HEK293 (cell line): ENCODE results near the gene GAS5.

Experiments
- CTCF ChIA-PET: fragments of 350-600 bp; formaldehyde crosslinking; extraction: SDS; loops from one replicate; lab custom pipeline; 2021; ENCODE audit warnings: antibody characterized with exemption; lab: Yijun Ruan, JAX
- POLR2A ChIA-PET: fragments of 300-600 bp; formaldehyde crosslinking; extraction: SDS; loops from one replicate; lab custom pipeline; 2020; ENCODE audit warnings: antibody characterized with exemption, inconsistent platforms; lab: Yijun Ruan, JAX
- H3K27ac ChIP-seq: fragments of 200-500 bp; sonication (Bioruptor generic); 2 replicates; pipeline ENCODE4 v1.5.1; 2014; ENCODE audit warnings: low read depth, low read length, control low read depth, inconsistent platforms; ENCODE audit errors: extremely low read depth
- H3K36me3 ChIP-seq, 2 experiments: fragments of 200-500 bp in 1 of 2; sonication (Bioruptor generic) in 1 of 2; 1 replicate in 1 of 2; 2 replicates in 1 of 2; pipeline ENCODE4 v1.5.1; 2014 to 2017; ENCODE audit warnings: inconsistent platforms in 2 of 2, low read length in 2 of 2; ENCODE audit not compliant: control insufficient read depth in 2 of 2, insufficient read depth in 1 of 2
- H3K4me1 ChIP-seq: fragments of 200-500 bp; sonication (Bioruptor generic); 2 replicates; pipeline ENCODE4 v1.5.1; 2014; ENCODE audit warnings: mild to moderate bottlenecking, low read length, inconsistent platforms; ENCODE audit not compliant: control insufficient read depth, insufficient read depth
- H3K4me3 ChIP-seq: 2 replicates; pipeline ENCODE4 v1.5.1; 2011; ENCODE audit warnings: low read depth, mild to moderate bottlenecking, control low read depth, low read length, moderate library complexity
- H3K9me3 ChIP-seq: fragments of 200-500 bp; sonication (Bioruptor generic); 2 replicates; pipeline ENCODE4 v1.5.1; 2014; ENCODE audit warnings: low read depth, low read length, inconsistent platforms; ENCODE audit not compliant: control insufficient read depth, insufficient read depth
- GLI4 ChIP-seq: fragments of 450-650 bp; formaldehyde crosslinking; IDR thresholded peaks from 2 replicates; pipeline ENCODE4 v1.5.1; 2016; ENCODE audit warnings: missing biosample characterization, missing genetic modification characterization
- HOXD13 ChIP-seq: sonication (generic); formaldehyde crosslinking; IDR thresholded peaks from 2 replicates; pipeline ENCODE4 v1.8.0; 2022; ENCODE audit warnings: missing genetic modification reagents, borderline replicate concordance
- KLF10 ChIP-seq: fragments of 450-650 bp; IDR thresholded peaks from 2 replicates; pipeline ENCODE4 v1.5.1; 2018; ENCODE audit warnings: missing biosample characterization, mild to moderate bottlenecking, missing genetic modification characterization
- KLF8 ChIP-seq: fragments of 450-650 bp; formaldehyde crosslinking; IDR thresholded peaks from 2 replicates; pipeline ENCODE4 v1.5.1; 2016; ENCODE audit warnings: missing biosample characterization, missing genetic modification characterization
- MEIS1 ChIP-seq: sonication (generic); formaldehyde crosslinking; IDR thresholded peaks from 2 replicates; pipeline ENCODE4 v1.8.1; 2022; ENCODE audit warnings: missing genetic modification reagents, mild to moderate bottlenecking, borderline replicate concordance
- PRDM4 ChIP-seq: fragments of 450-650 bp; formaldehyde crosslinking; IDR thresholded peaks from 2 replicates; pipeline ENCODE4 v1.5.1; 2017; ENCODE audit warnings: missing biosample characterization, missing genetic modification characterization
- SCRT1 ChIP-seq: fragments of 450-650 bp; formaldehyde crosslinking; IDR thresholded peaks from 2 replicates; pipeline ENCODE4 v1.5.1; 2016; ENCODE audit warnings: missing biosample characterization, missing genetic modification characterization, borderline replicate concordance
- ZBTB20 ChIP-seq: fragments of 450-650 bp; formaldehyde crosslinking; IDR thresholded peaks from 2 replicates; pipeline ENCODE4 v1.5.1; 2016; ENCODE audit warnings: missing biosample characterization, missing genetic modification characterization
- ZFP37 ChIP-seq: fragments of 450-650 bp; formaldehyde crosslinking; IDR thresholded peaks from 2 replicates; pipeline ENCODE4 v1.5.1; 2016; ENCODE audit warnings: missing biosample characterization, missing genetic modification characterization
- ZFP41 ChIP-seq: fragments of 450-650 bp; formaldehyde crosslinking; IDR thresholded peaks from 2 replicates; pipeline ENCODE4 v1.5.1; 2016; ENCODE audit warnings: missing biosample characterization, missing genetic modification characterization, borderline replicate concordance
- ZFP69B ChIP-seq: fragments of 450-650 bp; formaldehyde crosslinking; IDR thresholded peaks from 2 replicates; pipeline ENCODE4 v1.5.1; 2016; ENCODE audit warnings: missing biosample characterization, missing genetic modification characterization
- ZIC2 ChIP-seq: fragments of 450-650 bp; formaldehyde crosslinking; IDR thresholded peaks from 2 replicates; pipeline ENCODE4 v1.5.1; 2016; ENCODE audit warnings: missing biosample characterization, missing genetic modification characterization
- ZNF112 ChIP-seq: fragments of 450-650 bp; formaldehyde crosslinking; IDR thresholded peaks from 2 replicates; pipeline ENCODE4 v1.5.0; 2017; ENCODE audit warnings: missing biosample characterization, missing genetic modification characterization
- ZNF18 ChIP-seq: fragments of 450-650 bp; formaldehyde crosslinking; IDR thresholded peaks from 2 replicates; pipeline ENCODE4 v1.5.1; 2016; ENCODE audit warnings: missing biosample characterization, missing genetic modification characterization
- ZNF292 ChIP-seq: fragments of 450-650 bp; formaldehyde crosslinking; IDR thresholded peaks from 2 replicates; pipeline ENCODE4 v1.5.1; 2016; ENCODE audit warnings: low read depth, missing biosample characterization, missing genetic modification characterization, borderline replicate concordance
- ZNF302 ChIP-seq: fragments of 450-650 bp; formaldehyde crosslinking; IDR thresholded peaks from 2 replicates; pipeline ENCODE4 v1.5.1; 2016; ENCODE audit warnings: missing biosample characterization, missing genetic modification characterization, low read depth
- ZNF416 ChIP-seq: fragments of 450-650 bp; formaldehyde crosslinking; IDR thresholded peaks from 2 replicates; pipeline ENCODE4 v1.5.1; 2016; ENCODE audit warnings: missing biosample characterization, missing genetic modification characterization
- ZNF426 ChIP-seq: fragments of 450-650 bp; formaldehyde crosslinking; IDR thresholded peaks from 2 replicates; pipeline ENCODE4 v1.5.1; 2017; ENCODE audit warnings: missing biosample characterization, missing genetic modification characterization, mild to moderate bottlenecking, inconsistent platforms, moderate library complexity
- ZNF488 ChIP-seq: fragments of 450-650 bp; formaldehyde crosslinking; IDR thresholded peaks from 2 replicates; pipeline ENCODE4 v1.5.1; 2016; ENCODE audit warnings: missing biosample characterization, missing genetic modification characterization
- ZNF518A ChIP-seq: fragments of 450-650 bp; formaldehyde crosslinking; conservative IDR thresholded peaks from 2 replicates; pipeline ENCODE4 v1.5.1; 2016; ENCODE audit warnings: low read depth, missing biosample characterization, missing genetic modification characterization
- ZNF639 ChIP-seq: fragments of 450-650 bp; formaldehyde crosslinking; IDR thresholded peaks from 2 replicates; pipeline ENCODE4 v1.5.1; 2016; ENCODE audit warnings: missing biosample characterization, missing genetic modification characterization
- ZNF654 ChIP-seq: fragments of 450-650 bp; formaldehyde crosslinking; IDR thresholded peaks from 2 replicates; pipeline ENCODE4 v1.5.1; 2016; ENCODE audit warnings: low read depth, missing biosample characterization, missing genetic modification characterization
- ZNF670 ChIP-seq: fragments of 450-650 bp; formaldehyde crosslinking; IDR thresholded peaks from 2 replicates; pipeline ENCODE4 v1.5.1; 2016; ENCODE audit warnings: missing biosample characterization, missing genetic modification characterization, low read depth
- ZNF677 ChIP-seq: fragments of 450-650 bp; IDR thresholded peaks from 2 replicates; pipeline ENCODE4 v1.5.0; 2018; ENCODE audit warnings: missing biosample characterization, mild to moderate bottlenecking, missing genetic modification characterization, moderate library complexity
- ZNF843 ChIP-seq: fragments of 450-650 bp; formaldehyde crosslinking; IDR thresholded peaks from 2 replicates; pipeline ENCODE4 v1.5.1; 2016; ENCODE audit warnings: missing biosample characterization, missing genetic modification characterization
- ZSCAN16 ChIP-seq: fragments of 450-650 bp; formaldehyde crosslinking; IDR thresholded peaks from 2 replicates; pipeline ENCODE4 v1.5.1; 2016; ENCODE audit warnings: missing biosample characterization, missing genetic modification characterization
- ZXDB ChIP-seq: fragments of 450-650 bp; formaldehyde crosslinking; IDR thresholded peaks from 2 replicates; pipeline ENCODE4 v1.5.1; 2016; ENCODE audit warnings: missing biosample characterization, missing genetic modification characterization

Gene GAS5

GRCh38 chr1:173867753-173868265 is at the start of gene GAS5:
Gene GAS5 (minus strand): TSS chr1:173867989.
- H3K27ac ChIP-seq, result peak within 1 kb of the TSS; percentile 86
- H3K4me1 ChIP-seq, result no peaks in the 10 kb centered on the region; the same call in 1 of the 2 replicates
- no peaks in the 10 kb centered on the region for H3K9me3 ChIP-seq
- H3K36me3 ChIP-seq, result peaks cover 14 to 65% of the 10 kb centered on the region in 2 experiments
- ChIA-PET POLR2A (interaction anchor here (0.6 to 2.2 kb wide), 34 partner anchors 9 to 1064 kb away, joined by 3 to 28 read pairs (median 4); partner anchors contain the start of genes CENPL, DARS2, KLHL20 and PRDX6), CTCF (no interaction called here)
- peak within 1 kb of the TSS; percentile 90 for H3K4me3 ChIP-seq
- TF ChIP-seq ZNF416 (tag by site-specific recombination) (no peak), ZNF677 (tag by site-specific recombination) (no peak), ZNF18 (tag by site-specific recombination) (no peak), ZNF426 (tag by site-specific recombination) (no peak), KLF10 (tag by site-specific recombination) (no peak; the same call in 1 of the 2 replicates), ZFP37 (peak; percentile 53; the same call in 1 of the 2 replicates), ZXDB (peak; percentile 56), MEIS1 (CRISPR knock-in tag) (no peak), ZSCAN16 (peak; percentile 29; the same call in 1 of the 2 replicates), GLI4 (peak; percentile 78; the same call in 1 of the 2 replicates), HOXD13 (no peak), SCRT1 (tag by site-specific recombination) (no peak), ZIC2 (tag by site-specific recombination) (peak; percentile 63; the same call in 1 of the 2 replicates), ZNF518A (tag by site-specific recombination) (no peak), ZNF639 (0 out of 2 replicates have a peak, but pooled peaks have one; percentile 66), ZNF292 (tag by site-specific recombination) (no peak), ZFP41 (tag by site-specific recombination) (0 out of 2 replicates have a peak, but pooled peaks have one; percentile 80), ZNF843 (tag by site-specific recombination) (no peak; the same call in 1 of the 2 replicates), ZNF654 (tag by site-specific recombination) (no peak), PRDM4 (tag by site-specific recombination) (no peak), ZFP69B (tag by site-specific recombination) (peak; percentile 18; the same call in 1 of the 2 replicates), ZBTB20 (tag by site-specific recombination) (no peak), ZNF112 (tag by site-specific recombination) (no peak), KLF8 (no peak), ZNF302 (tag by site-specific recombination) (no peak), ZNF488 (tag by site-specific recombination) (no peak), ZNF670 (tag by site-specific recombination) (no peak)
